ENCODE data around the gene KLHL22. TPM values are rescaled to one million over a fixed set of nuclear protein-coding genes. Genes with fewer than 3 reads are reported as not detected.

Gene KLHL22
- total and polyA plus RNA-seq, 2 of the 13 experiments (the other 11 are each of a cell fraction or from before 2014, with no cell fraction given), result 10.9 to 14.8 TPM

DNA sequence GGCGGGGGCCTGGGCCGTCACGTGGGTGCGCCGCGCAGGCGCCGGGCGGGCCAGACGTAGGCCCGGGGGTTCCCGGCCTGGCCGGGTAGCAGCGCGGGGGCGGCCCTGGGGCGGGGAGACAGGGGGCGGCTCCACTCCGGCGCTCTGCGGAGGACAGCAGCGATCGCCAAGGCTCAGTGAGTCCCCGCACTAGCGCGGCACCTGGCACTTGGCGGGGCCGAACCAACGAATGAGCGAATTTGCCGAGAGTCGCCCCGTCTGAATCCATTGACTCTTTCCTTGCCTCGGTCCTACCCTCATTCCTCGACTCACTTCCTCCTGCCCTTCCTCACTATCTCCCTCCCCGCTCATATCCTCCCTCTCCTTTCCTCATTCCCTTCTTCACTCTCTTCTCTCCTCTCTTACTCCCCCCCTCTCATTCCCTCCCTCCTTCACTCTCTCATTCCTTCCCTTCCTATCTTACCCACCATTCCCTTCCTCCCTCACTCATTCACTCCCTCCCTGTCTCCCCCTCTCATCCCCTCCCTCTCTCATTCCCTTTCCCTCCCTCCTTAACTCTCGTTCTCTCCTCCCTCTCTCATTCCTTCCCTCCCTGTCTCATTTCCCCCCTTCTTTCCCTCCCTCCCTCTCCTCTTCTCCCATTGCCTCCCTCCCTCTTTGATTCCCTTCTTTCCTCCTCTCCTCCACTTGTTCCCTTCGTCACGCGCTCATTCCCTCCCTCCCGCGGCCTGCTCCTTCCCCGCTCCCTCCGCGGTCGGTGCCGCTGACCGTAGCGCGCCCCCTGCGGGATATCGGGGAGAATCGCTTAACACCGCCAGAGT lies 476 bp upstream of the KLHL22 start:
- Histone ChIP-seq H3K4me1 (ENCODE audit: insufficient read depth, low read length) (peaks cover 40% of the 10 kb centered on the region), H3K4me2 (ENCODE audit: low read depth, low read length) (peak overlapping the region; percentile 100), H3K27me3 (ENCODE audit: control insufficient read depth in 1 of 2, insufficient read depth in 2 of 2, low read length in 2 of 2) (no peaks in the 10 kb centered on the region; a peak in 1 of 5 replicates), H3K9me3 (ENCODE audit: low read length) (no peaks in the 10 kb centered on the region), H4K20me1 (ENCODE audit: insufficient read depth, low read length) (no peaks in the 10 kb centered on the region), H3K27ac (ENCODE audit: extremely low read length, insufficient read depth, low read length) (peak overlapping the region; percentile 81), H2AFZ (ENCODE audit: low read length) (peak overlapping the region; percentile 83), H3K36me3 (replicated peaks in 1 of 2; ENCODE audit: control insufficient read depth in 1 of 2, insufficient read depth in 2 of 2, low read length in 2 of 2) (no peaks in the 10 kb centered on the region; a peak in 1 of 5 replicates), H3K79me2 (ENCODE audit: insufficient read depth, low read length) (peaks cover 23% of the 10 kb centered on the region), H3K4me3 (replicated peaks in 1 of 3; ENCODE audit: insufficient read depth in 1 of 3, low read depth in 2 of 3, low read length in 3 of 3) (peak overlapping the region; percentile 65 to 88 (median 73)), H3K9ac (ENCODE audit: insufficient read depth, low read depth, low read length) (peak overlapping the region; percentile 90)
- under 1% methylated on average over 24 of the region's 54 CpGs for WGBS (ENCODE audit: low lambda C conversion rate)
- CTCF ChIA-PET (ENCODE audit: low intra/inter-chr PET ratio, low total read pairs), result interaction anchor here (0.7 to 1.9 kb wide), 2 partner anchors 68 to 78 kb away, joined by 3 to 7 read pairs; no protein-coding TSS in a partner anchor
- DNase-seq (ENCODE audit: low spot score) (peak; percentile 76), ATAC-seq (peak; percentile 95), FAIRE-seq (peak; percentile 26)
- intact Hi-C loops (cut with micrococcal nuclease; ENCODE audit: unreplicated experiment), result loop anchor here (10.0 kb wide), 1 partner anchor 71 kb away; no protein-coding TSS in a partner anchor
- no TSS peak for BruUV-seq (replicated peaks)
- in situ Hi-C loops (cut with HindIII; ENCODE audit: extremely low pct_ligation_motif_present, low pct_unique_long_range_greater_than_20kb), result no loop called here
- POLR2A ChIA-PET, result interaction anchor here (0.6 to 1.4 kb wide), 2 partner anchors 16 to 176 kb away, joined by 3 read pairs; partner anchors contain the start of gene DGCR6L
- no peak for TF ChIP-seq ZNF550 (CRISPR knock-in tag; IDR thresholded peaks at IDR 0.05; ENCODE audit: borderline replicate concordance)
- TF ChIP-seq ZKSCAN8 (CRISPR knock-in tag; IDR thresholded peaks at IDR 0.05; ENCODE audit: borderline replicate concordance), result 0 out of 2 replicates have a peak, but pooled peaks have one; percentile 45
- TF ChIP-seq SALL2 (CRISPR knock-in tag; IDR thresholded peaks at IDR 0.05), result 0 out of 2 replicates have a peak, but pooled peaks have one; percentile 77
- no peak for TF ChIP-seq MED8 (CRISPR knock-in tag; IDR thresholded peaks at IDR 0.05; ENCODE audit: insufficient replicate concordance)
- TF ChIP-seq ZNF790 (CRISPR knock-in tag; IDR thresholded peaks at IDR 0.05; ENCODE audit: borderline replicate concordance), result no peak
- no peak; the same call in 1 of the 2 replicates for TF ChIP-seq IRF2 (CRISPR knock-in tag; IDR thresholded peaks at IDR 0.05)
- TF ChIP-seq, protein P1, sequence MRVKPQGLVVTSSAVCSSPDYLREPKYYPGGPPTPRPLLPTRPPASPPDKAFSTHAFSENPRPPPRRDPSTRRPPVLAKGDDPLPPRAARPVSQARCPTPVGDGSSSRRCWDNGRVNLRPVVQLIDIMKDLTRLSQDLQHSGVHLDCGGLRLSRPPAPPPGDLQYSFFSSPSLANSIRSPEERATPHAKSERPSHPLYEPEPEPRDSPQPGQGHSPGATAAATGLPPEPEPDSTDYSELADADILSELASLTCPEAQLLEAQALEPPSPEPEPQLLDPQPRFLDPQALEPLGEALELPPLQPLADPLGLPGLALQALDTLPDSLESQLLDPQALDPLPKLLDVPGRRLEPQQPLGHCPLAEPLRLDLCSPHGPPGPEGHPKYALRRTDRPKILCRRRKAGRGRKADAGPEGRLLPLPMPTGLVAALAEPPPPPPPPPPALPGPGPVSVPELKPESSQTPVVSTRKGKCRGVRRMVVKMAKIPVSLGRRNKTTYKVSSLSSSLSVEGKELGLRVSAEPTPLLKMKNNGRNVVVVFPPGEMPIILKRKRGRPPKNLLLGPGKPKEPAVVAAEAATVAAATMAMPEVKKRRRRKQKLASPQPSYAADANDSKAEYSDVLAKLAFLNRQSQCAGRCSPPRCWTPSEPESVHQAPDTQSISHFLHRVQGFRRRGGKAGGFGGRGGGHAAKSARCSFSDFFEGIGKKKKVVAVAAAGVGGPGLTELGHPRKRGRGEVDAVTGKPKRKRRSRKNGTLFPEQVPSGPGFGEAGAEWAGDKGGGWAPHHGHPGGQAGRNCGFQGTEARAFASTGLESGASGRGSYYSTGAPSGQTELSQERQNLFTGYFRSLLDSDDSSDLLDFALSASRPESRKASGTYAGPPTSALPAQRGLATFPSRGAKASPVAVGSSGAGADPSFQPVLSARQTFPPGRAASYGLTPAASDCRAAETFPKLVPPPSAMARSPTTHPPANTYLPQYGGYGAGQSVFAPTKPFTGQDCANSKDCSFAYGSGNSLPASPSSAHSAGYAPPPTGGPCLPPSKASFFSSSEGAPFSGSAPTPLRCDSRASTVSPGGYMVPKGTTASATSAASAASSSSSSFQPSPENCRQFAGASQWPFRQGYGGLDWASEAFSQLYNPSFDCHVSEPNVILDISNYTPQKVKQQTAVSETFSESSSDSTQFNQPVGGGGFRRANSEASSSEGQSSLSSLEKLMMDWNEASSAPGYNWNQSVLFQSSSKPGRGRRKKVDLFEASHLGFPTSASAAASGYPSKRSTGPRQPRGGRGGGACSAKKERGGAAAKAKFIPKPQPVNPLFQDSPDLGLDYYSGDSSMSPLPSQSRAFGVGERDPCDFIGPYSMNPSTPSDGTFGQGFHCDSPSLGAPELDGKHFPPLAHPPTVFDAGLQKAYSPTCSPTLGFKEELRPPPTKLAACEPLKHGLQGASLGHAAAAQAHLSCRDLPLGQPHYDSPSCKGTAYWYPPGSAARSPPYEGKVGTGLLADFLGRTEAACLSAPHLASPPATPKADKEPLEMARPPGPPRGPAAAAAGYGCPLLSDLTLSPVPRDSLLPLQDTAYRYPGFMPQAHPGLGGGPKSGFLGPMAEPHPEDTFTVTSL (CRISPR knock-in tag; IDR thresholded peaks at IDR 0.05; ENCODE audit: borderline replicate concordance), result peak; percentile 40; the same call in 1 of the 2 replicates
- TF ChIP-seq MEIS1 (CRISPR knock-in tag; IDR thresholded peaks at IDR 0.05; ENCODE audit: borderline replicate concordance), result peak; percentile 75; the same call in 1 of the 2 replicates
- 0 out of 2 replicates have a peak, but pooled peaks have one; percentile 87 for TF ChIP-seq ZNF704 (CRISPR knock-in tag; IDR thresholded peaks at IDR 0.05; ENCODE audit: borderline replicate concordance)
- TF ChIP-seq HOXA3 (CRISPR knock-in tag; IDR thresholded peaks at IDR 0.05), result peak; percentile 64; the same call in 1 of the 2 replicates
- TF ChIP-seq ZNF556 (CRISPR knock-in tag; IDR thresholded peaks at IDR 0.05; ENCODE audit: borderline replicate concordance), result peak; percentile 81
- peak; percentile 41; the same call in 1 of the 2 replicates for TF ChIP-seq FOXA1 (IDR thresholded peaks at IDR 0.05)
- TF ChIP-seq FOXA1 (CRISPR knock-in tag; IDR thresholded peaks at IDR 0.05), result no peak
- TF ChIP-seq ZBTB42 (CRISPR knock-in tag; IDR thresholded peaks at IDR 0.05), result no peak

All from HepG2 (cell line).